Measurements from ENCODE around the gene MAD1L1.

MAD1L1 gene

DNA sequence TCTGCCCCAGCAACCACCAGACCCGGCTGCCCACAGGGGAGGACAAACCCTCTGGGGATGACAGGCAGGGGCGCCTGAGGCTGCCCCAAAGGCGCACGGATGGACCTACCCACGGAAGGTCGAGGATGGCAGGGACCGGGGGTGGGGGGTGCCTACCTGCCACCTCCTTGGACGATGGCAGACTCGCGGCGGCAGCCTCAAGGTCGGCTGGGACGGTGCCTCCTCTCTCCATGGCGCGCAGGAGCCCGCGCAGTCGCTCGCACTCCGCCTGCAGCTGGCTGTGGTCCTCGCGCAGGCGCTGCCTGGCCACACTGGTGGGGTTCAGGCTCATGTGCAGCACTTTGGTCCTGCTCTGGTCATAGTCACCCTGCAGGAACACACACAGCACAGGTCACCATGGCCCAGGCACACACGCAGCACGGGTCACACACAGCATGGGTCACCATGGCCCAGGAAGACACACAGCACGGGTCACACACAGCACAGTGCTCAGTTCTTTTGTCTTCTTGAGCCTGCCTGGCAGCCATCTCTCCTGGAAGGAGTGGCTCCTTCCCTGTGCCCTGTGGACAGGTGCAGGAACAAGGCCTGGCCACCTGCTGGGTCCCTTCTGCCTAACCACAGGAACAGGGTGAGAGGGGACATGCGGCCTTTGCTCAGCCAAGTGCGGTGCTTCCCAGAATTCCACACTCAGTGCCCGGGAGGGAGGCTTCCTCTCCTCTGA, 296.1 kb downstream of the MAD1L1 start:
- no peaks in the 10 kb centered on the region for H3K9me3 ChIP-seq
- H3K4me1 ChIP-seq (ENCODE audit: control insufficient read depth in 1 of 2, insufficient read depth in 1 of 2, low read depth in 1 of 2, low read length in 1 of 2) = peaks cover 7 to 20% of the 10 kb centered on the region in 2 experiments
- peaks cover 26% of the 10 kb centered on the region for H3K27me3 ChIP-seq
- TF ChIP-seq CTCF (IDR thresholded peaks at IDR 0.05) = no peak
- H3K4me3 ChIP-seq (ENCODE audit: low read depth in 1 of 2, low read length in 1 of 2) = no peak overlapping the region
- H3K36me3 ChIP-seq = peaks cover 14% of the 10 kb centered on the region
- no peak overlapping the region for H3K27ac ChIP-seq

GRCh38 chr7:1936006-1936310, 296.8 kb downstream of the MAD1L1 start:
- Histone ChIP-seq H3K27me3 (peaks cover 22% of the 10 kb centered on the region), H3K4me1 (ENCODE audit: control insufficient read depth in 1 of 2, insufficient read depth in 1 of 2, low read depth in 1 of 2, low read length in 1 of 2) (peaks cover 7 to 15% of the 10 kb centered on the region in 2 experiments), H3K9me3 (no peaks in the 10 kb centered on the region), H3K36me3 (peaks cover 14% of the 10 kb centered on the region), H3K27ac (no peak overlapping the region), H3K4me3 (ENCODE audit: low read depth in 1 of 2, low read length in 1 of 2) (no peak overlapping the region)
- no peak for TF ChIP-seq CTCF (IDR thresholded peaks at IDR 0.05)

DNA sequence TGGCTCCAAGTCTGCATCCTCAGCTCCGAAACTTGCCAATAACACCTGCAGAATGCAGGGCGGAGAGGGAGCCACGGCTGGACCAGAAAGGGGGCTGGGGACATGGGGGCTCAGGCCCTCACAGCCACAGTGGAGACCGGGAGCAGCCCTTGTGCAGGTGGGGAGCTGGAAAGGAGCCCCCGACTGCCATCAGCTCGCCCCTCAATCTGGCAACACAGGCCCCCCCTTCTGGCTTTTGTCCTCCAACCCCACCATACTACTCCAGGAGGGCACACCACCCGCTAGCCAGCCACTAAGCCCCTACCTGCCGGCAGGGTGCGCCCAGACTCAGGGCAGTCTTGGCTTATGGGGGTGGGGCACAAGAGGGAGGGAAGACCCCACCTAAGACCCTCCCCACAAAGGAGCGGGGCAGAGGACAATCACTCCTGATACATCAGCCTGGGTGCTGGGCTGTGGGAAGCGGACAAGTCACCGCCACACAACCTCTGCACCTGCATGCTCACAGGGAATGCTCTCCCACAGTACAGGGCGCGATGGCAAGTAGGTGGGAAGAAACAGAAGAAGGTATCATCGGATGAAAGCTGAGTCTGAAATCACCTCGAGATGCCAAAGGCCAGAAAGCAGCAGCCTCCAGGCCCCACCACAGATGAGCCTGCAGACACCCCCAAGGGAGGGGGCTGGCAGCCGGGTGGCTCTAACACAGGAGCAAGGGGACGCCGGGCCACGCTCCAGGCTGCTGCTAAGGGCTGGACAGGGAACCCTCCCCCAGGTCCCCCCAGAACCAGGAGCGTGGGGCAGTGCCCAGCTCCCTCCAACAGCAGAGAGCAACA, 297.4 kb downstream of the MAD1L1 start:
- no peak for TF ChIP-seq CTCF (IDR thresholded peaks at IDR 0.05)
- H3K36me3 ChIP-seq = peaks cover 14% of the 10 kb centered on the region

DNA sequence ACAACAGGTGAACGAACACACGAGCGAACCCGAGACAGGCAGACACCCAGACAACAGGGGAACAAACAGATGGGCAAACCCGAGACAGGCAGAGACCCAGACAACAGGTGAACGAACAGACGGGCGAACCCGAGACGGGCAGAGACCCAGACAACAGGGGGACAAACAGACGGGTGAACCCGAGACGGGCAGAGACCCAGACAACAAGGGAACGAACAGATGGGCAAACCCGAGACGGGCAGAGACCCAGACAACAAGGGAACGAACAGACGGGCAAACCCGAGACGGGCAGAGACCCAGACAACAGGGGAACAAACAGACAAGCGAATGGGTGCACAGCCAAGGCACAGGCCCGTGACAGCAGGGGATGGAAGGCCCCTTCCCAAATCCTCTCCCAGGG, 298.0 kb downstream of the MAD1L1 start:
- Histone ChIP-seq H3K4me3 (ENCODE audit: low read depth in 1 of 2, low read length in 1 of 2) (no peak overlapping the region), H3K4me1 (ENCODE audit: control insufficient read depth in 1 of 2, insufficient read depth in 1 of 2, low read depth in 1 of 2, low read length in 1 of 2) (peaks cover 0 to 3% of the 10 kb centered on the region in 2 experiments), H3K27ac (no peak overlapping the region), H3K27me3 (peaks cover 10% of the 10 kb centered on the region), H3K9me3 (no peaks in the 10 kb centered on the region), H3K36me3 (peaks cover 14% of the 10 kb centered on the region)
- no peak for TF ChIP-seq CTCF (IDR thresholded peaks at IDR 0.05)

More for the DNA sequence above, 297.4 kb downstream of the MAD1L1 start:
- Histone ChIP-seq H3K4me1 (ENCODE audit: control insufficient read depth in 1 of 2, insufficient read depth in 1 of 2, low read depth in 1 of 2, low read length in 1 of 2) (peaks cover 3 to 9% of the 10 kb centered on the region in 2 experiments), H3K27me3 (peaks cover 16% of the 10 kb centered on the region), H3K4me3 (ENCODE audit: low read depth in 1 of 2, low read length in 1 of 2) (no peak overlapping the region), H3K27ac (no peak overlapping the region), H3K9me3 (no peaks in the 10 kb centered on the region)

DNA sequence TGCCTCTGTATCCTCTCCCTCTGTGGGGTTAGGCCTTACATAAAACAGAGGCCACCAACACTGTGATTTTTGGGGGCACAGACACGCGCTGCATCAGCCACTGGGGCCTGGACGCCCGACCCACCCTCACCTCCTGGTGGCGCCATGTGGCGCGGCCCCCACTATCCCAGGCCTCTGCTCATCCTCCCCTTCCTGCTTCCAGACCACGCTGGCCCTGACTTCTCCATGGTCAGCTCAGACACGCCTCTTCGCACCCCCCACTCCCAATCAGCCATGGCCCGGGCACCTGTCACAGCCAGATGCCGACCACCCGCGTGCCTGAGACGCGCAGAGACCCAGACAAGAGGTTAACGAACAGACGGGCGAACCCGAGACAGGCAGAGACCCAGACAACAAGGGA, 298.7 kb downstream of the MAD1L1 start:
- H3K4me1 ChIP-seq (ENCODE audit: control insufficient read depth in 1 of 2, insufficient read depth in 1 of 2, low read depth in 1 of 2, low read length in 1 of 2) = no peaks in the 10 kb centered on the region
- no peak overlapping the region for H3K27ac ChIP-seq
- no peak overlapping the region for H3K4me3 ChIP-seq (ENCODE audit: low read depth in 1 of 2, low read length in 1 of 2)
- TF ChIP-seq CTCF (IDR thresholded peaks at IDR 0.05) = no peak
- H3K36me3 ChIP-seq = peaks cover 14% of the 10 kb centered on the region
- H3K9me3 ChIP-seq = no peaks in the 10 kb centered on the region
- peaks cover 2% of the 10 kb centered on the region for H3K27me3 ChIP-seq
